Endodermal cell (in vitro differentiated cells): ENCODE measurements around the gene PHF2. TPM values are rescaled to one million over a fixed set of nuclear protein-coding genes. Genes with fewer than 3 reads are reported as not detected.

Experiments used
- DNase-seq: peaks from one replicate; pipeline ENCODE4 v3.0.0-alpha.2; 2017
- H3K27ac ChIP-seq: 2 replicates; pipeline ENCODE4 v1.5.1; 2013; ENCODE audit warnings: mild to moderate bottlenecking, low read depth, low read length, moderate library complexity
- H3K27me3 ChIP-seq: 2 replicates; pipeline ENCODE4 v1.6.1; 2013; ENCODE audit warnings: mild to moderate bottlenecking, low read length, moderate library complexity; ENCODE audit not compliant: insufficient read depth, control insufficient read depth, poor library complexity, severe bottlenecking
- H3K36me3 ChIP-seq: 2 replicates; pipeline ENCODE4 v1.7.0; 2013; ENCODE audit warnings: mild to moderate bottlenecking, low read length, moderate library complexity; ENCODE audit not compliant: control insufficient read depth, insufficient read depth
- H3K4me1 ChIP-seq: one replicate; pipeline ENCODE4 v1.7.0; 2013; ENCODE audit warnings: low read length; ENCODE audit not compliant: control insufficient read depth, insufficient read depth
- H3K4me3 ChIP-seq: 2 replicates; pipeline ENCODE4 v1.5.1; 2013; ENCODE audit warnings: mild to moderate bottlenecking, low read length, moderate library complexity
- H3K9ac ChIP-seq: 2 replicates; pipeline ENCODE4 v1.6.1; 2013; ENCODE audit warnings: mild to moderate bottlenecking, low read length, moderate library complexity; ENCODE audit not compliant: poor library complexity, severe bottlenecking; ENCODE audit errors: extremely low read depth
- H3K9me3 ChIP-seq: 2 replicates; pipeline ENCODE4 v1.6.1; 2013; ENCODE audit warnings: mild to moderate bottlenecking, low read length, moderate library complexity; ENCODE audit not compliant: control insufficient read depth
- H3K27ac Mint-ChIP-seq: 2 replicates; pipeline ENCODE4 v1.8.0; 2020; ENCODE audit warnings: mixed read lengths
- H3K27me3 Mint-ChIP-seq: 2 replicates; pipeline ENCODE4 v1.8.0; 2021; ENCODE audit warnings: mild to moderate bottlenecking, mixed read lengths; ENCODE audit not compliant: insufficient read depth
- H3K36me3 Mint-ChIP-seq: 2 replicates; pipeline ENCODE4 v1.8.0; 2020; ENCODE audit warnings: low read depth, mixed read lengths
- H3K4me1 Mint-ChIP-seq: 2 replicates; pipeline ENCODE4 v1.8.0; 2020; ENCODE audit warnings: mixed read lengths
- H3K4me3 Mint-ChIP-seq: 2 replicates; pipeline ENCODE4 v1.8.0; 2020; ENCODE audit warnings: mild to moderate bottlenecking, moderate library complexity, mixed read lengths
- H3K9me3 Mint-ChIP-seq: 2 replicates; pipeline ENCODE4 v1.8.0; 2020; ENCODE audit warnings: mild to moderate bottlenecking, mixed read lengths
- CTCF ChIP-seq: fragments of 200-600 bp; sonication (generic); conservative IDR thresholded peaks from 2 replicates; pipeline ENCODE4 v1.5.0; 2021; ENCODE audit warnings: antibody characterized with exemption, mild to moderate bottlenecking
- WGBS, 2 experiments: methylation state at CpG; one replicate each; pipeline versions ENCODE4 v1.1.5 to v1.1.7; 2013; ENCODE audit warnings: missing lambda C conversion rate in 2 of 2, mixed read lengths in 1 of 2; ENCODE audit not compliant: insufficient coverage in 1 of 2, insufficient read length in 1 of 2; 5-methylcytosine and 5-hydroxymethylcytosine counted together
- total RNA-seq, 2 donors: library from RNA; stranded (reverse); fragmentation: NEBNext Ultra II Directional in 1 of 2; extraction: Animal tissue kit (Norgen Biotek cat#: 25700) in 1 of 2; gene quantifications; 2 replicates in 1 of 2; 3 replicates in 1 of 2; pipeline ENCODE4 v1.2.1, GENCODE V29; 2021

The PHF2 gene
- total RNA-seq, 2 donors from 2014 or later = 17.1 to 20.2 TPM

- H3K27me3 ChIP-seq = no peaks in the 10 kb centered on the region
- H3K36me3 ChIP-seq = peaks cover 6% of the 10 kb centered on the region
- no peak overlapping the region for H3K4me3 Mint-ChIP-seq
- H3K4me1 Mint-ChIP-seq = peaks cover 22% of the 10 kb centered on the region
- WGBS, 2 experiments = 68 to 69% methylated on average over 3 to 6 of the region's 6 CpGs
- TF ChIP-seq CTCF = no peak
- no peak overlapping the region for H3K9ac ChIP-seq
- H3K4me3 ChIP-seq = no peak overlapping the region
- H3K36me3 Mint-ChIP-seq = no peaks in the 10 kb centered on the region
- no peaks in the 10 kb centered on the region for H3K9me3 ChIP-seq
- H3K4me1 ChIP-seq = no peaks in the 10 kb centered on the region
- no peaks in the 10 kb centered on the region for H3K27me3 Mint-ChIP-seq
- no peak overlapping the region for H3K27ac Mint-ChIP-seq
- H3K9me3 Mint-ChIP-seq = no peaks in the 10 kb centered on the region
- peak; percentile 47 for DNase-seq
- H3K27ac ChIP-seq = peak overlapping the region; percentile 24
These were observed 40.9 kb downstream of the PHF2 start for GRCh38 chr9:93617273-93617672.

- H3K27me3 ChIP-seq = no peaks in the 10 kb centered on the region
- no peaks in the 10 kb centered on the region for H3K27me3 Mint-ChIP-seq
- no peak overlapping the region for H3K27ac Mint-ChIP-seq
- H3K4me1 ChIP-seq = no peaks in the 10 kb centered on the region
- DNase-seq = peak; percentile 44
- H3K4me3 Mint-ChIP-seq = no peak overlapping the region
- H3K9ac ChIP-seq = no peak overlapping the region
- 94 to 98% methylated on average over 15 to 19 of the region's 19 CpGs for WGBS, 2 experiments
- no peaks in the 10 kb centered on the region for H3K9me3 Mint-ChIP-seq
- no peaks in the 10 kb centered on the region for H3K36me3 Mint-ChIP-seq
- H3K27ac ChIP-seq = no peak overlapping the region
- peaks cover 6% of the 10 kb centered on the region for H3K36me3 ChIP-seq
- no peak overlapping the region for H3K4me3 ChIP-seq
- H3K4me1 Mint-ChIP-seq = peaks cover 22% of the 10 kb centered on the region
- no peak for TF ChIP-seq CTCF
- no peaks in the 10 kb centered on the region for H3K9me3 ChIP-seq
These were observed 42.9 kb downstream of the PHF2 start for GRCh38 chr9:93619272-93619775.

- no peaks in the 10 kb centered on the region for H3K27me3 Mint-ChIP-seq
- H3K36me3 Mint-ChIP-seq = no peaks in the 10 kb centered on the region
- DNase-seq = peak; percentile 86
- Histone ChIP-seq H3K27ac (no peak overlapping the region), H3K4me1 (no peaks in the 10 kb centered on the region), H3K36me3 (peaks cover 6% of the 10 kb centered on the region), H3K4me3 (no peak overlapping the region), H3K9ac (no peak overlapping the region), H3K9me3 (no peaks in the 10 kb centered on the region), H3K27me3 (no peaks in the 10 kb centered on the region)
- H3K4me3 Mint-ChIP-seq = no peak overlapping the region
- peaks cover 22% of the 10 kb centered on the region for H3K4me1 Mint-ChIP-seq
- TF ChIP-seq CTCF = peak; percentile 66
- 84 to 88% methylated on average over 6 to 8 of the region's 8 CpGs for WGBS, 2 experiments
- peak overlapping the region; percentile 78 for H3K27ac Mint-ChIP-seq
- no peaks in the 10 kb centered on the region for H3K9me3 Mint-ChIP-seq
These were observed 43.7 kb downstream of the PHF2 start for GRCh38 chr9:93620041-93620506.
